NCI-H1417 treated with DMSO at 0.1 percent for 48 hours (cell line): ENCODE results near the gene STK33.

Experiments
- DNase-seq: peaks from one replicate; lab custom pipeline; 2025; lab: John Stamatoyannopoulos, UW

The STK33 gene

GRCh38 chr11:8356216-8356615, 237.8 kb downstream of the STK33 start:
- DNase-seq: no peak

- no peak for DNase-seq
Measured at GRCh38 chr11:8355416-8355742, 238.6 kb downstream of the STK33 start.

GRCh38 chr11:8354622-8355415, 239.2 kb downstream of the STK33 start:
- DNase-seq: peak; percentile 37

- DNase-seq: no peak
Measured at GRCh38 chr11:8352876-8353505, 241.0 kb downstream of the STK33 start.

GRCh38 chr11:8352103-8352875, 241.7 kb downstream of the STK33 start:
- DNase-seq: no peak

GRCh38 chr11:8351223-8351622, 242.8 kb downstream of the STK33 start:
- DNase-seq: no peak

- DNase-seq: no peak
Measured at GRCh38 chr11:8347978-8348377, 246.1 kb downstream of the STK33 start.

- no peak for DNase-seq
Measured at GRCh38 chr11:8346157-8346755, 247.8 kb downstream of the STK33 start.

GRCh38 chr11:8345179-8345578, 248.8 kb downstream of the STK33 start:
- no peak for DNase-seq

GRCh38 chr11:8344346-8344745, 249.7 kb downstream of the STK33 start:
- no peak for DNase-seq

- no peak for DNase-seq
Measured at GRCh38 chr11:8342821-8343681, 251.0 kb downstream of the STK33 start.

- DNase-seq: no peak
Measured at GRCh38 chr11:8341996-8342395, 252.0 kb downstream of the STK33 start.
